Lower lobe of right lung (tissue), 2 donors: ENCODE measurements around the gene CNGB1. TPM values are rescaled to one million over a fixed set of nuclear protein-coding genes. Genes with fewer than 3 reads are reported as not detected.

Experiments used
- ATAC-seq, 2 donors: fragments of 200-7000 bp; cut with Tn5 transposase; one replicate each; pipeline ENCODE4 v1.9.1; 2020 to 2022; ENCODE audit warnings: mild to moderate bottlenecking in 2 of 2, moderate library complexity in 2 of 2
- DNase-seq: peaks from one replicate; pipeline ENCODE4 v3.0.0-alpha.2; 2020
- H3K27ac ChIP-seq: fragments of 200-600 bp; one replicate; pipeline ENCODE4 v1.8.0; 2022
- H3K27me3 ChIP-seq: fragments of 200-600 bp; one replicate; pipeline ENCODE4 v1.8.0; 2022; ENCODE audit warnings: low read depth
- H3K36me3 ChIP-seq: fragments of 200-600 bp; one replicate; pipeline ENCODE4 v1.8.0; 2022; ENCODE audit warnings: mild to moderate bottlenecking
- H3K4me1 ChIP-seq: fragments of 200-600 bp; one replicate; pipeline ENCODE4 v1.8.0; 2022
- H3K4me3 ChIP-seq: fragments of 200-600 bp; one replicate; pipeline ENCODE4 v1.8.0; 2022; ENCODE audit warnings: mild to moderate bottlenecking
- H3K9me3 ChIP-seq: fragments of 200-600 bp; one replicate; pipeline ENCODE4 v1.8.0; 2022
- intact Hi-C: fragments of 100-400 bp; cut with DNase I; formaldehyde crosslinking; loops from one replicate; pipeline ENCODE4 v1.11.0; 2022
- total RNA-seq: library from RNA; stranded (reverse); fragmentation: NEBNext Ultra II Directional; extraction: Animal tissue kit (Norgen Biotek cat#: 25700); gene quantifications from one replicate; pipeline ENCODE4 v1.2.1, GENCODE V29; 2021
- TF ChIP-seq, protein P1 (sequence below): fragments of 200-600 bp; IDR thresholded peaks from one replicate; pipeline ENCODE4 v1.8.0; 2022; ENCODE audit warnings: antibody characterized with exemption, mild to moderate bottlenecking
- donor health status: DM: no; HTN: yes; CAD: no; lungs with severe emphysema.

Gene CNGB1
- total RNA-seq, 1 donor from 2014 or later: 0.35 TPM

DNA sequence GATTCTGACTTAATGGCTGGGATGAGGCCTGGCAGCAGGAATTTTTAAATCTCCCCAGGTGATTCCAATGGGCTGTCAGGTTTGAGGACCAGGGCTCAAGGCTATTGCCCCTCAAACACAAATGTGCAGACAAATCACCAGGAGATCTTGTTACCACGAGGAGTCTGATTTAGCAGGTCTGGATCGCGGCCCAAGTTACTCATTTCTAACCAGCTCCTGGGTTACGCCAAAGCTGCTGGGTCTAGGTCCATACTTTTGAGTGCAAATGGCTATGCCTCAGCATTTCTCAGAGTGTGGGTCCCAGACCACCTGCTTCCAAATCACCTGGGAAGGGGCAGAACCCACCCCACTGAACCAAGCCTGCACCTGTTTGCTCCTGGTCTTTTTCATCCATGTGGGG is 33.1 kb downstream of the CNGB1 start:
- ATAC-seq (no peak), DNase-seq (no peak)
- intact Hi-C loops: no loop called here
- TF ChIP-seq, protein P1, sequence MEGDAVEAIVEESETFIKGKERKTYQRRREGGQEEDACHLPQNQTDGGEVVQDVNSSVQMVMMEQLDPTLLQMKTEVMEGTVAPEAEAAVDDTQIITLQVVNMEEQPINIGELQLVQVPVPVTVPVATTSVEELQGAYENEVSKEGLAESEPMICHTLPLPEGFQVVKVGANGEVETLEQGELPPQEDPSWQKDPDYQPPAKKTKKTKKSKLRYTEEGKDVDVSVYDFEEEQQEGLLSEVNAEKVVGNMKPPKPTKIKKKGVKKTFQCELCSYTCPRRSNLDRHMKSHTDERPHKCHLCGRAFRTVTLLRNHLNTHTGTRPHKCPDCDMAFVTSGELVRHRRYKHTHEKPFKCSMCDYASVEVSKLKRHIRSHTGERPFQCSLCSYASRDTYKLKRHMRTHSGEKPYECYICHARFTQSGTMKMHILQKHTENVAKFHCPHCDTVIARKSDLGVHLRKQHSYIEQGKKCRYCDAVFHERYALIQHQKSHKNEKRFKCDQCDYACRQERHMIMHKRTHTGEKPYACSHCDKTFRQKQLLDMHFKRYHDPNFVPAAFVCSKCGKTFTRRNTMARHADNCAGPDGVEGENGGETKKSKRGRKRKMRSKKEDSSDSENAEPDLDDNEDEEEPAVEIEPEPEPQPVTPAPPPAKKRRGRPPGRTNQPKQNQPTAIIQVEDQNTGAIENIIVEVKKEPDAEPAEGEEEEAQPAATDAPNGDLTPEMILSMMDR: no peak
- no peak overlapping the region for H3K4me3 ChIP-seq
- H3K4me1 ChIP-seq: peaks cover 16% of the 10 kb centered on the region
- H3K27ac ChIP-seq: no peak overlapping the region
- H3K9me3 ChIP-seq: no peaks in the 10 kb centered on the region
- H3K36me3 ChIP-seq: no peaks in the 10 kb centered on the region
- no peaks in the 10 kb centered on the region for H3K27me3 ChIP-seq

DNA sequence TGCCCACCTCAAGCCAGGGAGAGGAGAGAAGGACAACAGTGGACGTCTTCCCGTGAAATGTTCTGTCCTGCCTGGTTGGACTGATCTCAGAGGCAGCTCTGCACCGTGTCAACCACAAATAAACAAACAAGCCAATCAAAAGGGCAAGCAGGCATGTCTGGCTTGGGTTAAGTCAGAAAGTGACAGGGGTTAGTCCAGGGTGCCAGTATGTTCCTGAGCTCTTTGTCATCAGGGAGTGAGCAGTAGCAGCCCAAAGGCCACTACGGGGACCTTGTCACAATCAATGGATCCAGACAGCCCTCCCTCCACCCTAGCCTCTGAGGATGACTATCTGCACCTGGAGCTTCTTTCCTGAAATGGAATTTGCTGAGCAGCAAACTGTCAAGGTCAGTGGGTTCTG is 35.0 kb downstream of the CNGB1 start:
- intact Hi-C loops: no loop called here
- DNase-seq (no peak), ATAC-seq (no peak)
- Histone ChIP-seq H3K4me3 (no peak overlapping the region), H3K27ac (no peak overlapping the region), H3K36me3 (no peaks in the 10 kb centered on the region), H3K4me1 (peaks cover 8% of the 10 kb centered on the region), H3K27me3 (no peaks in the 10 kb centered on the region), H3K9me3 (no peaks in the 10 kb centered on the region)
- TF ChIP-seq, protein P1: no peak

DNA sequence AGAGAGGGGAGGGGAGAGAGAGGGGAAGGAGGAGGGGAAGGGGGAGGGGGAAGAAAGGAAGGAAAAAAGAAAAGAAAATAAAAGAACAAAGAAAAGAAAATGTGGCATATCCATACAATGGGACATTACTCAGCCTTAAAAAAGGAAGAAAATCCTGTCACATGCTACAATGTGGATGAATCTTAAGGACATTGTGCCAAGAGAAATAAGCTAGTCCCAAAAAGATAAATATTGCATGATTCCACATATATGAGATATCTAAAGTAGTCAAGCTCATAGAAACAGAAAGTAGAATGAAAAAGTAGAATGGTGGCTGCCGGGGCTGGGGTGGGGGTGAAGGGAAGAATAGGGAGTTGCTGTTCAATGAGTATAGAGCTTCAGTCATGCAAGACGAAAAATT is 40.4 kb downstream of the CNGB1 start:
- H3K4me1 ChIP-seq: no peaks in the 10 kb centered on the region
- TF ChIP-seq, protein P1: no peak
- no peaks in the 10 kb centered on the region for H3K9me3 ChIP-seq
- H3K4me3 ChIP-seq: no peak overlapping the region
- no peaks in the 10 kb centered on the region for H3K36me3 ChIP-seq
- DNase-seq (no peak), ATAC-seq (no peak)
- H3K27ac ChIP-seq: no peak overlapping the region
- no peaks in the 10 kb centered on the region for H3K27me3 ChIP-seq
- intact Hi-C loops: no loop called here

DNA sequence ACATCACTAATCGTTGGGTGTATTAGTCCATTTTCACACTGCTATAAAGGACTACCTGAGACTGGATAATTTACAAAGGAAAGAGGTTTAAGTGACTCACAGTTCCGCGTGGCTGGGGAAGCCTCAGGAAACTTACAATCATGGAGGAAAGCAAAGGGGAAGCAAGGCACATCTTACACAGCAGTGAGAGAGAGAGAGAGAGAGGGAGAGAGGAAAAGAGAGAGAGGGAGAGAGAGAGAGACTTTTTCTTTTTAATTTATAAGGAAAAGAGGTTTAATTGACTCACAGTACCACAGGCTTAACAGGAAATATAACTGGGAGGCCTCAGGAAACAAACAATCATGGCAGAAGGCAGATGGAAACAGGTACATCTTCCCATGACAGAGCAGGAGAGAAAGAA is 41.7 kb downstream of the CNGB1 start:
- DNase-seq: no peak
- Histone ChIP-seq H3K9me3 (no peaks in the 10 kb centered on the region), H3K27ac (no peak overlapping the region), H3K36me3 (no peaks in the 10 kb centered on the region), H3K4me3 (no peak overlapping the region), H3K4me1 (no peaks in the 10 kb centered on the region), H3K27me3 (no peaks in the 10 kb centered on the region)
- ATAC-seq: no peak
- intact Hi-C loops: no loop called here
- TF ChIP-seq, protein P1: no peak

DNA sequence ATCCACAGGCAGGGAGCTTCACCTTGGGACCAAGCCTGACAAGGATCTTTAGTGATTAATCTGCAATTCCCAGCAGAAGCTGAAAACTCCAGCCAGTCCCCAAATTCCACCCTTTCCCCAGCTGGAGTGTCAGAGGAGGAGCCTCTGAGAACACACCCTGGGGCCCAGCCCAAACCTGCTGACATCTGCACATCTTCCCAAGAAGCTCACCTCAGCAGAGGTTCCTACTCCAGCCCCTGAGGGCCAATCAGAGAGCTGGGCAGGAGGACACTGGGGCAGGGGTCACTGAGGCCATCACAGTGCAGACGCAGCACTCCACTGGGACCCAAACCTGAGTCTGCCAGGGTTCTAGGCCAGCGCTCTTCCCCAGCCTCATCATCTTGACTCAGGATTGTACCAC is 44.9 kb downstream of the CNGB1 start:
- H3K4me3 ChIP-seq: no peak overlapping the region
- no peaks in the 10 kb centered on the region for H3K9me3 ChIP-seq
- H3K4me1 ChIP-seq: no peaks in the 10 kb centered on the region
- DNase-seq (no peak), ATAC-seq (no peak)
- no peaks in the 10 kb centered on the region for H3K27me3 ChIP-seq
- TF ChIP-seq, protein P1: no peak
- no peak overlapping the region for H3K27ac ChIP-seq
- no peaks in the 10 kb centered on the region for H3K36me3 ChIP-seq
- intact Hi-C loops: no loop called here

DNA sequence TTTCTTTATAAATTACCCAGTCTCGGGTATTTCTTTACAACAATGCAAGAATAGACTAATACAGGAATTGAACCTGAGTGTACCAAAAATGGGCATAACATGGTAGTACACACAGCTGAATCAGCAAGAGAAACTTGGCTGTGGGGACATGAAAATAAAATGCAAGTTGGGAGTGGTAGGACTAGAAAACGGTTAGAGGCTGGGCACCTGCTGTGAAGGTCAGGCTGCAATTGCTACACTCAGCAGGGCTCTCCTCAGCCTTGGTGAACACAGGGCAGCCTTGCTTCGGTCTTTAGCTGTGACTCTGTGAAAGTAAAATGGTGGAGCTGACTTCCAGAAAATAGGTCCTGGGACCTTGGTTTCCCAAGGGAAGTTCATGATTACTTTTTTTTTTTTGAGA is 45.6 kb downstream of the CNGB1 start:
- Histone ChIP-seq H3K27ac (no peak overlapping the region), H3K36me3 (no peaks in the 10 kb centered on the region), H3K4me1 (no peaks in the 10 kb centered on the region), H3K27me3 (no peaks in the 10 kb centered on the region), H3K4me3 (no peak overlapping the region), H3K9me3 (no peaks in the 10 kb centered on the region)
- no peak for DNase-seq
- TF ChIP-seq, protein P1: no peak
- ATAC-seq: no peak
- intact Hi-C loops: no loop called here
